ENCODE results near the gene DUSP2.

DNA sequence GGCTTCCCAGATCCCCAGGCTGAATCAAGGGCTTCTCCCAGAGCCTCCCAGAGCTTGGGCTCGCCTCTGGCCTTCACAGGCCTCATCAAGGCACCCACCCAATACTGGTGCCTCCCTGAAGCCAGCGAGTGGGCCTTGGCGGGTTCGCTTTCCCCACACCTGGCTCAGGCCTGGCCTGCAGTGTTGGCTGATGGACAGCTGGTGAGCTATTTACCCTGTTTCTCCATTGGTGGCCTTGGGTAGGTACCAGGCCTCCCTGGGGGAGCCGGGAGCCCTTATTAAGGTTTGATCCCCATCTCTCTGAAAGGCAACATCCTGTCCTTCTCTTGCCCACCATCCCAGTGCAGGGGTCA is 18.2 kb upstream of the DUSP2 start:
- no peak for TF ChIP-seq GATA2 (IDR thresholded peaks at IDR 0.05; ENCODE audit: low read depth, low read length)
- no peak for TF ChIP-seq GATA3 (IDR thresholded peaks at IDR 0.05; ENCODE audit: low read depth, low read length)
